ENCODE data around the gene TTC31. TPM values are rescaled to one million over a fixed set of nuclear protein-coding genes. Genes with fewer than 3 reads are reported as not detected.

TTC31 gene
- total and polyA plus RNA-seq, 4 donors, result 9.9 to 26.4 (median 15.8) TPM

DNA sequence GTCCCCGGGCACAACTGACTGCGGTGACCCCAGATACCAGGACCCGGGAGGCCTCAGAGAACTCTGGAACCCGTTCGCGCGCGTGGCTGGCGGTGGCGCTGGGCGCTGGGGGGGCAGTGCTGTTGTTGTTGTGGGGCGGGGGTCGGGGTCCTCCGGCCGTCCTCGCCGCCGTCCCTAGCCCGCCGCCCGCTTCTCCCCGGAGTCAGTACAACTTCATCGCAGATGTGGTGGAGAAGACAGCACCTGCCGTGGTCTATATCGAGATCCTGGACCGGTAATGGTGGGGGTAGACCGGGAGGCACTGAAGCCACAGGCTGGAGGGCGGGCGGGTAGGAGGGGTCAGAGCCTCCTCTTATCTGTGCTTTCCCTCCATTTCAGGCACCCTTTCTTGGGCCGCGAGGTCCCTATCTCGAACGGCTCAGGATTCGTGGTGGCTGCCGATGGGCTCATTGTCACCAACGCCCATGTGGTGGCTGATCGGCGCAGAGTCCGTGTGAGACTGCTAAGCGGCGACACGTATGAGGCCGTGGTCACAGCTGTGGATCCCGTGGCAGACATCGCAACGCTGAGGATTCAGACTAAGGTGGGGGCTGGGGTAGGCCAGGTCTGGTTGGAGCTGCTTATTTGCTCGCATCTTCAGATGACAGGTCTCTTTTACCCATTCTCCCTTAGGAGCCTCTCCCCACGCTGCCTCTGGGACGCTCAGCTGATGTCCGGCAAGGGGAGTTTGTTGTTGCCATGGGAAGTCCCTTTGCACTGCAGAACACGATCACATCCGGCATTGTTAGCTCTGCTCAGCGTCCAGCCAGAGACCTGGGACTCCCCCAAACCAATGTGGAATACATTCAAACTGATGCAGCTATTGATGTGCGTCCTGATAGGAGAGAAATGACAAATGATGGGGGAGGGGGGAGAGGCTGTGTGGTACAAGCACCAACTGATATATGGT is 47.6 kb downstream of the TTC31 start:
- Histone ChIP-seq H3K9me3 (ENCODE audit: control insufficient read depth in 4 of 4, low read length in 3 of 4) (no peaks in the 10 kb centered on the region), H3K4me3 (ENCODE audit: low read depth in 1 of 3, low read length in 3 of 3) (peak overlapping the region; percentile 62 to 74 (median 67)), H3K27ac (ENCODE audit: low read depth in 1 of 2, low read length in 2 of 2) (peak overlapping the region; percentile 65 to 85), H3K27me3 (ENCODE audit: control insufficient read depth in 4 of 4, insufficient read depth in 4 of 4, low read length in 3 of 4) (no peaks in the 10 kb centered on the region), H3K4me1 (ENCODE audit: control insufficient read depth in 4 of 4, insufficient read depth in 4 of 4, low read length in 3 of 4) (peaks cover 8 to 26% (median 19%) of the 10 kb centered on the region in 4 donors), H3K9ac (ENCODE audit: low read depth in 1 of 2, low read length in 2 of 2) (peak overlapping the region; percentile 15 to 48), H3K36me3 (ENCODE audit: control insufficient read depth in 4 of 4, insufficient read depth in 3 of 4, low read depth in 1 of 4, low read length in 3 of 4) (peaks cover 9 to 26% (median 17%) of the 10 kb centered on the region in 4 donors)
- WGBS, result 8% methylated on average over 54 of the region's 54 CpGs
- TF ChIP-seq RAD21 (IDR thresholded peaks at IDR 0.05), result no peak
- no peak for TF ChIP-seq EGR1 (IDR thresholded peaks at IDR 0.05; ENCODE audit: low read depth in 2 of 2)
- TF ChIP-seq NR2F2 (IDR thresholded peaks at IDR 0.05), result no peak
- no peak for TF ChIP-seq CTCF (IDR thresholded peaks at IDR 0.05; ENCODE audit: low read depth, low read length, missing input control)
- no peak for TF ChIP-seq YY1 (IDR thresholded peaks at IDR 0.05)
- TF ChIP-seq, protein P1, sequence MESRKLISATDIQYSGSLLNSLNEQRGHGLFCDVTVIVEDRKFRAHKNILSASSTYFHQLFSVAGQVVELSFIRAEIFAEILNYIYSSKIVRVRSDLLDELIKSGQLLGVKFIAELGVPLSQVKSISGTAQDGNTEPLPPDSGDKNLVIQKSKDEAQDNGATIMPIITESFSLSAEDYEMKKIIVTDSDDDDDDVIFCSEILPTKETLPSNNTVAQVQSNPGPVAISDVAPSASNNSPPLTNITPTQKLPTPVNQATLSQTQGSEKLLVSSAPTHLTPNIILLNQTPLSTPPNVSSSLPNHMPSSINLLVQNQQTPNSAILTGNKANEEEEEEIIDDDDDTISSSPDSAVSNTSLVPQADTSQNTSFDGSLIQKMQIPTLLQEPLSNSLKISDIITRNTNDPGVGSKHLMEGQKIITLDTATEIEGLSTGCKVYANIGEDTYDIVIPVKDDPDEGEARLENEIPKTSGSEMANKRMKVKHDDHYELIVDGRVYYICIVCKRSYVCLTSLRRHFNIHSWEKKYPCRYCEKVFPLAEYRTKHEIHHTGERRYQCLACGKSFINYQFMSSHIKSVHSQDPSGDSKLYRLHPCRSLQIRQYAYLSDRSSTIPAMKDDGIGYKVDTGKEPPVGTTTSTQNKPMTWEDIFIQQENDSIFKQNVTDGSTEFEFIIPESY (IDR thresholded peaks at IDR 0.05), result no peak
- TF ChIP-seq JUND (IDR thresholded peaks at IDR 0.05), result no peak
- TF ChIP-seq SP1 (IDR thresholded peaks at IDR 0.05), result no peak
- no peak for TF ChIP-seq FOXA2 (IDR thresholded peaks at IDR 0.05)
- TF ChIP-seq TAF1 (conservative IDR thresholded peaks at IDR 0.05), result no peak
- no peak for TF ChIP-seq GABPA (IDR thresholded peaks at IDR 0.05 in 1 of 2, conservative IDR thresholded peaks at IDR 0.05 in 1 of 2)
- TF ChIP-seq ATF3 (IDR thresholded peaks at IDR 0.05), result no peak
- TF ChIP-seq FOXA1 (IDR thresholded peaks at IDR 0.05), result no peak
- TF ChIP-seq REST (IDR thresholded peaks at IDR 0.05), result no peak
- TF ChIP-seq RXRA (IDR thresholded peaks at IDR 0.05), result no peak
- DNase-seq (ENCODE audit: low spot score), result peak; percentile 84
